Glomerular endothelial cell (primary cell): Measurements from ENCODE around the gene PPP2R3B. TPM values are rescaled to one million over a fixed set of nuclear protein-coding genes. Genes with fewer than 3 reads are reported as not detected.
A peak's percentile ranks its signal among the peaks of the same experiment; 100 is the strongest.
"Not testable (repeated sequence)": the region's sequence is repeated elsewhere in the genome, so short reads cannot be mapped to it uniquely, and the experiment has no call there.

Experiments used
- DNase-seq: peaks from one replicate; pipeline ENCODE4 v3.0.0-alpha.2; 2011; ENCODE audit warnings: low read depth, low spot score; ENCODE audit errors: extremely low read depth
- total RNA-seq: library from RNA; depleted of rRNA; stranded (reverse); fragments of >200 nt; gene quantifications from 2 replicates; pipeline ENCODE4 v1.2.3, GENCODE V29; 2015

The PPP2R3B gene, protein sequence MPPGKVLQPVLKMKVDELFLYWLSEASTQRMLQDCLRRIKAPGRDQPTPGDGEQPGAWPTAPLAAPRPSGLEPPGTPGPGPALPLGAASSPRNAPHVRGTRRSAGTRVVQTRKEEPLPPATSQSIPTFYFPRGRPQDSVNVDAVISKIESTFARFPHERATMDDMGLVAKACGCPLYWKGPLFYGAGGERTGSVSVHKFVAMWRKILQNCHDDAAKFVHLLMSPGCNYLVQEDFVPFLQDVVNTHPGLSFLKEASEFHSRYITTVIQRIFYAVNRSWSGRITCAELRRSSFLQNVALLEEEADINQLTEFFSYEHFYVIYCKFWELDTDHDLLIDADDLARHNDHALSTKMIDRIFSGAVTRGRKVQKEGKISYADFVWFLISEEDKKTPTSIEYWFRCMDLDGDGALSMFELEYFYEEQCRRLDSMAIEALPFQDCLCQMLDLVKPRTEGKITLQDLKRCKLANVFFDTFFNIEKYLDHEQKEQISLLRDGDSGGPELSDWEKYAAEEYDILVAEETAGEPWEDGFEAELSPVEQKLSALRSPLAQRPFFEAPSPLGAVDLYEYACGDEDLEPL
- 20.3 and 27.7 TPM in 2 replicates for total RNA-seq

DNA sequence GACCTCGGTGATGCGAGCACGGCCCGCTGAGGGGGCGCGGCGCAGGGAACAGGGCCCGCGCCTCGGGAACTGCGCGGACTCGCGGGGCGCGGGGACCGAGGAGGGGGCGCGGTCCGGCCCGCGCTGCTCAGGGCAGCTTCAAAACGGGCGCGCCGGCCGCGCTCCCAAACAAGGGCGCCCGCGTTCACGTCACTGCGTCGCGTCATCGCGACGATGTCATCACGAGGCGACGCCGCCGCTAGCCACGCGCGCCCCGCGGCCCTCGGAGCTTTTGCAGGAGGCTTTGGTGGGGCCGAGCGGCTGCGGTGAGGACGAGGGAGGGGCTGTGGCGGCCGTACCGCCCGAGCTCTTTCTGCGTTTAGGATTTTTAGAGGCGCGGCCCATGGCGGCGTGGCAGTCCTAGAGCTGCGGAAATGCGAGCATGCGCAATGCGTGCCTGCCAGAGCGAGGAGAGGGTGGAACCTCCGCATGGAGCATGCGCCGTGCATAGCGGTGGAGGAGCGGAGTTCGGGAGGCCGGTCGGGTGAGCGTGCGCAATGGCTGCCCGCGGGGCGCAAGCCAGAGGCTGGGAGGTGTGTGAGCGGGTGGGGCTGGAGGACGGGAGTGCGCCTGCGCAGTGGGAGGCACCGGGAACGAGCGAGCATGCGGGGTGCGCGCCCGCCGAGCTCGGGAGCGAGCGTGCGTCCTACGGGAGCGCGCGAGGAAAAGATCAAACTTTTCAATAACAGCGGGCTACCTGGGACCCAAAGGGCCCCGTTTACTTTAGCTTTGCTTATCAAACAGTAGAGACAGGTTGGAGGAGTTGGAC lies at the start of gene PPP2R3B:
TSS of gene PPP2R3B (minus strand) at position 140 of the 808 bp plus-strand sequence. CDS start 216 bp downstream, outside the sequence.
- DNase-seq: peak; percentile 78

DNA sequence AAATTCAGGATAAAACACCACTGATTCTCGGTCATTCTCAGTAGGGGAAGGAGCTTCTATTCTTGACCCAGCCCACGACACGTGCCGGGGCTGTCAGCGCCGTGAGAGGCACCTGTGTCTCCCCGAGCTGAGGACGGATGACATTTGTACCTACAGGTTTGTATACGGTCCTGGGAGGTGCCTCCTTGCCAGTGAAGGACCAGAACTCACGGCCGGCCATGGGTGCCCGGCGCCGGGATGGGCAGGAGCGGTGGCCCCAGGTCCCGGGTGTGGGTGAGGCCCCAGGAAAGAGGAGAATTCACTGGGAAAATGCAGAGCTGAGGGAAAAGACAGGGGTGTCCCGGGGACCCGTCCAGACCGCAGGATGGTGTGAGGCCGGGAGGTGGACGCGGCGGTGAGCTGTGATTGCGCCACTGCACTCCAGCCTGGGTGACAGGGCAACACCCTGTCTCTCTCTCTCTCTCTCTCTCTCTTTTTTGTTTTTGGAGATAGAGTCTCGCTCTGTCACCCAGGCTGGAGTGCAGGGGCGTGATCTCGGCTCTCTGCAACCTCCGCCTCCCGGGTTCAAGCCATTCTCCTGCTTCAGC lies 48.9 kb upstream of the PPP2R3B start:
- no peak for DNase-seq

DNA sequence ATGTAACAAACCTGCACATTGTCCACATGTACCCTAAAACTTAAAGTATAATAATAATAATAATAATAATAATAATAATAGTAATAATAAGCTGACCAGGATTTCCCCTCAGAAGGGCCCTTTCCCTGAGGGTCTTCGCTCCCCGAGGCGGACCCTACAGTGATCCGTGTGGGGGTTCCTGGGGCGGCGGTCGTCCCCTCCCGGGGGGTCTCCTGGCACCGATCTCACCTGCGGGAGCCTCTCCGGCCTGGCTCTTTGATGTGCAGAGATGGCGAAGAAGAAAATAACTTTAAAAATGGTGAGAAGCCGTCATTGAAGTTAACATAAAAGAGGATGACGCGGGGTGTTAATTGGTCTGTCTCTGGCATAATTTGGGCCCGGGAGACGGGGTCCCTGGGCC lies 48.2 kb upstream of the PPP2R3B start:
- DNase-seq: no peak

DNA sequence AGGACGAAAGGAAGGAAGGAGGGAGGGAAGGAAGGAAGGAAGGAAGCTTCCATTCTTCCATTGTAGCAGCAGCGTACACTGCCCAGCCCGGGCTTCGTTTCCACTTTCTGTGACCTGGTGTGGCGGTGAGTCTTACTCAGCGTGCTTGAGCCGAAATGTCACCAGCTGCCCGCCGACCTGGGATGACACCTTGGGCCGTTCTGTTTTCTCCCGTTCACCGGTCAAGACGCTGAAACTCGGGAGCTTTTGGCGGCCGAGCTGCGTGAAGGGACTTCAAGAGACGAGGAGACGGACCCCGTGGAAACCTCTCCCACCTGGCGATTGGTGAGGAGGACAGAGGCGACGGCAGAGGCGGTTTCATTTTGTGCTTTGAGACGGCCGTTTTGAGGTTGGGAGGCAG lies 47.1 kb upstream of the PPP2R3B start:
- DNase-seq: no peak

DNA sequence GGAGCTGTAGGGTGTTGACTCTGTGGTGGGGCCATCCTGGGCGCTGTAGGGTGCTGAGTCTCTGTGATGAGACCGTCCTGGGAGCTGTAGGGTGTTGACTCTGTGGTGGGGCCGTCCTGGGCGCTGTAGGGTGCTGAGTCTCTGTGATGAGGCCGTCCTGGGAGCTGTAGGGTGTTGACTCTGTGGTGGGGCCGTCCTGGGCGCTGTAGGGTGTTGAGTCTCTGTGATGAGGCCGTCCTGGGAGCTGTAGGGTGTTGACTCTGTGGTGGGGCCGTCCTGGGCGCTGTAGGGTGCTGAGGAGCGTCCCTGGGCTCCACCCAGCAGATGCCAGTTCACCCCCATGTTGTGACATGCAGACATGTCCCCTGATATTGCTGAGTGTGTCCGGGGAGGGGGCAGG lies 46.0 kb upstream of the PPP2R3B start:
- DNase-seq: not testable (repeated sequence)

DNA sequence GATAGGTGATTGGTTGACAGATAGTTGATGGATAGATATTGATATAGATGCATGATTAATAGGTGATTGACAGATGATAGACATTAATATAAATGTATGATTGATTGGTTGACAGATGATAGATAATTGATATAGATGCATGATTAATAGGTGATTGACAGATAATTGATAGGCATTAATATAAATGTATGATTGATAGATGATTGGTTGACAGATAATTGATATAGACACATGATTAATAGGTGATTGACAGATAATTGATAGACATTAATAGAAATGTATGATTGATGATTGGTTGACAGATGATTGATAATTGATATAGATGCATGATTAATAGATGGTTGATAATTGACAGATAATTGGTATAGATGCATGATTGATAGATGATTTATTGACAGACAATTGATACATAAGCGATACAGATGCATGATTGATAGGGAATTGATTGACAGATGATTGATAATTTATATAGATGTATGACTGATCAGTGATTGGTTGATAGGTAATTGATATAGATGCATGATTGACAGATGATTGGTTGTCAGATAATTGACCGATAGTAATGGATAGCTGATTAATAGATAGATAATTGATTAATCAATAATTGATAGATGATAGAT lies 44.9 kb upstream of the PPP2R3B start:
- no peak for DNase-seq

DNA sequence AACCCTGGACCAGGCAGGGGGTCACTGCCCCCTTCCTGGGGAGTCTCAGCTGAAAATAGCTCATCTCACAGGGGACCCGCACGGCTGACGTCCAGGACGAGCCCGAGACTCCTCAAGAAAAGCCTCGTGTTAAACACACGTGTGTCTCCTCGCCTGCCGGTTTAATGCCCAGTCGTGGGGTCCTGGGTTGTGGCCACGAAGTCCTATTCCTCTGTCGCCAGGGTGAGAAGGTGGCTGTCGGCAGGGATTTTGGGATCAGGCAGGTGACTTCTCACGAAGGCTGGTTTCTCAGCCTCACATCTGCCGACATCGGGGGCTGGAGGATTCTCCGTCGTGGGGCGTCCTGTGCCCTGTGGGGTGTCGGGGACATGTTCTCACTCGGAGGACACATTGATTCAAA lies 44.3 kb upstream of the PPP2R3B start:
- no peak for DNase-seq

DNA sequence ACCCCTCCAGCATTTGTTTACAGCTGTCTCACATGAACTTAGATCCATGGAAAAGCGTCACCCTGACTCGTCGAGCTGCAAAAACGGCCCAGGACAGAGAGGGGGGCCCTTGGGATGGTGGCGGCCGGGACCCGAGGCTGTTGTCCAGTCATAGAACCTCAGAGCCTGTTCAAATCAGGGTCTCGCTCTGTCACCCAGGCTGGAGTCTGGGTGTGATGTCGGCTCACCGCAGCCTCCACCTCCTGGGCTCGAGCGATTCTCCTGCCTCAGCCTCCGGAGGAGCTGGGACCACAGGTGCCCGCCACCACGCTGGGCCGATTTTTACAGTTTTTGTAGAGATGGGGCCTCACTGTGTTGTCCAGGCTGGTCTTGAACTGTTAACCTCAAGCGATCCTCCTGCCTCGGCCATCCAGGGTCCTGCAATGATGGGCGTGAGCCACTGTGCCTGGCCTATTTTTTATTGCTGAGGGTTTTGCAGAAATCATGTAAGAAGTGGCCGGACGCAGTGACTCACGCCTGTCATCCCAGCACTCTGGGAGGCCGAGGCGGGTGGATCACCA lies 42.6 kb upstream of the PPP2R3B start:
- DNase-seq: no peak

DNA sequence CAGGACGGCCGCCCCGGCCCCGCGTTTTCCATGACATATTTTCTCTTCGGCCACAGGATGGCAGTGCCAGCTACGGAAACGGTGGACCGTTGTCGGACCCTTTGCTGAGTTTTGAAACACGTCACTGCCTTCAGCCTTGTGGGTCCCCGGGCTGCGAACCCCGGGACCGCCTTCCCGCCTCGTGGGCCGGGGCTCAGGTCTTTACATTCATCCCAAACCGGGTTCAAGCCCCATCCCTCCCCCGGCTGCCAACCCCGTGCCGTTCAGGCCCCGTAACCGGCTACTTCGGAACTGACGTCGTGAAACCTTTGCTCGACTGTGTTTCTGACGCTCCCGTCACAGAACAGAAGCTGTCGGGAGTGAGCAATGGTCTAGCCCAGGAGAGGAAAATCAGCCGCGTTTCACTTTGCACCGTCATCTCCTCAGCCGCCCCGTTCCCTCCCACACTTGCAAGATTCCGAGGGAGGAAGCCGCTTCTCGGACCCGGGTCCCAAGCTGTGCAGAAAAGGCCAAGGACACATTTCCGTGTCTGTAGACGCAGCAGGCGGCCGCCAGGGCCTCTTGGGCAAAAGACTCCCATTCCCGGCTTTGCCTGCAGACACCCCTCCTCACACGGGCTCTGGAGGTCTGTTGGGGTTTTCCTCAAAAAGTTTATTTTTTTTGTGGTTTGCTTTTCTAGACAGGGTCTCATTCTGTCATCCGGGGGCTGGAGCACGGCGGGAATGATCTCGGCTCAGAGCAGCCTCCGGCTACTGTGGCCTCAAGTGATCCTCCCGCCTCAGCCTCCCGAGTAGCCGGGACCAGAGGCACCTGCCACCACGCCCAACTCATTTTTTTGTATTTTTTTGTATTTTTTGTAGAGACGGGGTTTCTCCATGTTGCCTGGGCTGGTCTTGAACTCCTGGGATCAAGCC lies 41.4 kb upstream of the PPP2R3B start:
- no peak for DNase-seq

DNA sequence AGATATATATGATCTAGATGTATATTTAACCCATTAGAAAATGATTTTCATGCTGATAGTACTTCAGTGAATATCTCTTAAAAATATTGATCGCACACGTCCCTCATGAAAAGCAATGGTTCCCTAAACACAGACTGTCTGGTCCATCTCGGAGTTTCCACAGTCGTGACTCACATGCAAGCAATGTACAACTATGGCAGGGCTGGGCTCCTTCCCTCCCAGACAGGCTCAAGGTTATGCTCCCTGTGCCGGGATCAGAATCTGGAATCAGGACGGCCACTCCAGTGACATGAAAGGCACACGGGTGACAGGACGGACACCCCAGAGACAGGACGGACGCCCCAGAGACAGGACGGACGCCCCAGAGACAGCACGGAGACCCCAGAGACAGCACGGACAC lies 40.2 kb upstream of the PPP2R3B start:
- DNase-seq: no peak

DNA sequence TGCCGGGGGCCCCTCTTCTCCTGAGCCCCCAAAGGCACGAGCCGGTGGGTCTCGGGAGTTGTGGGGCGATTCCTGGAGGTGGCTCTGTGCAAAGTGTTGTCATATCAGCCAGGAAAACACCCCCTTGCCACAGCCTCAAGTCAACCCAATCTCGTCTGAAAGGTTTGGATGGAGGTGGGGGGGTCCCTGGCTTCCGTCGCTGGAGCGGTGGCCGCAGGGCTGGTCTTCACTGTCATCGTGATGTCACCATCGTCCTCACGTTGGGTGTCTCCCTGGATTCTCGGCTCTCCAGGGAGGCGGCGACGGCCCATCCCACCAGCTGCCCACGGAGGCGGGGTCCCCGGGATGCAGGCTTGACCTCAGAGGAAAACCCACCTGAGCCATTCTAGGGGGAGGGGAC lies 38.3 kb upstream of the PPP2R3B start:
- no peak for DNase-seq

DNA sequence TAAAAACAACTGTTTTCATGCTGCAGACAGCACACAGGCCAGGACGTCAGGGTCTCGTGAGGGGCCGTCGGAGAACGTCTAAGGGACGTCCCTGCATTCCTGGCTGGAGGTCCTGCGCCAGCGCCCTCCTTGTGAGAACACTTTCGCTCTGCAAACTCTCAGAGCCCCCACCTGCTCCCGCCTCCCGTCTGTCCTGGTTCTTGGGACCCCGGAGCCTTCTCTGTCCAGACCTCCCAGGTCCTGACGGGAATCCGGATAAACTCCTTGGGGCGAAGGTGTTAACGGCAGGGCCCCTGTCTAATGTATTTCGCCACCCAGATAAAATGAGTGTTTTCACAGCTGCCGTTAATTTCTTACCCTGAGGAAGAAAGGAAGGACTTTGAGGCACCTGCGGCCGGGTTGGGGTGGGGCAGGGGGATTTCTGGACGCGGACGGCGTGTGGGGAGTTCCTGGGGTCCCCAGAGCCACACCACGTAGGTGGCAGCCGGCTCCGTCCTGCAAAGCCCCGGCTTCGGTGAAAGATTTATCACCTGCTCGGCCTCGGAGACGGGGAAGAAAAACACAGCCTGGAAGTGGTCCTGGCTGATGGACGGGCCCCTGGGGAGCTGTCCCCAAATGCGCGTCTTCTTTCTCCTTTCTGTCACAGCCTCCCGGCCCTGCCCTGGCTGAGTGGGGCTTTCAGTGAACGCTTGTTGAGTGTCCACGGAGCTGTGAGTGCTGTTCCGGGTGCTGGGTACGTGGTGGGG lies 35.1 kb upstream of the PPP2R3B start:
- DNase-seq: no peak

DNA sequence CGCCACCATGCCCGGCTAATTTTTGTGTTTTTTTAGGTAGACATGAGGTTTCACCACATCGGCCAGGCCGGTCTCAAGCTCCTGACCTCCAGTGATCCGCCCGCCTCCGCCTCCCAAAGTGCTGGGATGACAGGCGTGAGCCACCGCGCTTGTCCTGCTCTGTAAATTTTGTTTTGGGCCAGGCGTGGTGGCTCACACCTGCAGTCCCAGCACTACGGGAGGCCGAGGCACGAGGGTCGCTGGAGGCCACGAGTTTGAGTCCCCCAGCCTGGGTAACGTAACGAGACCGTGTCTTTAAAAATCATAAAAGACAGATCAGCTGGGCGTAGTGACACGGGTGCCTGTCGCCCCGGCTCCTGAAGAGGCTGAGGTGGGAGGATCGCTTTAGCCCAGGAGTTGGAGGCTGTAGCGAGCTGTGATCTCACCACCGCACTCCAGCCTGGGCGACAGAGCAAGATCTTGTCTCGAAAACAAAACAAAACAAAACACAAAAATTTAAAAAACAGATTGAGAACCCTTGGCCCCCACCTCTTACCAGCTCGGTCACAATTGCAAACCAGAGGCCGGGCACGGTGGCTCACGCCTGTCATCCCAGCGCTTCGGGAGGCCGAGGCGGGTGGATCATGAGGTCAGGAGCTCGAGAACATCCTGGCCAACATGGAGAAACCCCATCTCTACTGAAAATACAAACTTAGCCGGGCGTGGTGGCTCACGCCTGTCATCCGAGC lies 34.0 kb upstream of the PPP2R3B start:
- no peak for DNase-seq

DNA sequence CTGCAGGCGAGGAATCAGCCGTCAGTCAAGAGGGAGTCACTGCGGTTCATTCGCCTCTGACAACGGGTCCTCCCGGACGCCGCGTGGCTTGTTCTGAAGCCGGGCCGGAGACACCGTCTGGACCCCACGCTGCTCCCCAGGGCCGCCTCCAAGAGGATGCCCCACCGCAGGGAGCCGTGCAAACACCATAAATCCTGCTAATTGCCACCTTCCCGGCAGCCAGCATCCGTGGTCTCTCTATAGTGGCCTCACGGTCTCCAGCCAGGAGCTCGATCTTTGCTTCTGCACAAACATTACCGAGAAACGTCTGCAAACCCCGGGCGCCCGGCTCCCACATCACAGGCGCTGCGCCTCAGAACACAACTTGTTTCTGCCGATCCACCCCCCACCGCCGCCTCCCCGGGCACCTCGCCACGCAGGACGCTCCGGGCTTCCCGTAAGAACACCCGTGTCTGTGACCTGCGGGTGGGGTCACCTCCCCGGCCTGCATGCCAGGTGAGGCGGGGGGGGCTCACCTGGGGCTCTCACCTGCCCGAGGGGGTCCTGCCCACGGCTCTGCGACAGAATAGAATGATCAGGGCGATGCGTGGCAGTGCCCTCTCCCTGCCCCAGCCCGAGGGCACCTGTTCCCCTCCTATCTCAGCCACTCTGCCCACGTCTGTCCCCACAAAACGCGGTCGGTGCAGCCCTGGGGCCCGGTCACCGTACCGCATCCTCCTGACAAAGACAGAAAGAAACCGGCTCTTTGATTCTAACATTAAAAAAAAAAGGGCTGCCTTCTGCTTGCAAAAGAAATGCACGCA lies 32.4 kb upstream of the PPP2R3B start:
- DNase-seq: no peak

DNA sequence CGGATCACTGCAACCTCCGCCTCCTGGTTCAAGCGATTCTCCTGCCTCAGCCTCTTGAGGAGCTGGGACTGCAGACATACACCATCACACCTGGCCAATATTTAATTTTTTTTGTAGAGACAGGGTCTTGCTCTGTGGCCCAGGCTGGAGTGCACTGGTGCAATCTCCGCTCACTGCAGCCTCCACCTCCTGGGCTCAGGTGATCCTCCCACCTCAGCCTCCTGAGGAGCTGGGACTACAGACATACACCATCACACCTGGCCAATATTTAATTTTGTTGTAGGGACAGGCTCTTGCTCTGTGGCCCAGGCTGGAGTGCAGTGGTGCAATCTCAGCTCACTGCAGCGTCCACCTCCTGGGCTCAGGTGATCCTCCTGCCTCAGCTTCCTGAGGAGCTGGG lies 28.8 kb upstream of the PPP2R3B start:
- not testable (repeated sequence) for DNase-seq

DNA sequence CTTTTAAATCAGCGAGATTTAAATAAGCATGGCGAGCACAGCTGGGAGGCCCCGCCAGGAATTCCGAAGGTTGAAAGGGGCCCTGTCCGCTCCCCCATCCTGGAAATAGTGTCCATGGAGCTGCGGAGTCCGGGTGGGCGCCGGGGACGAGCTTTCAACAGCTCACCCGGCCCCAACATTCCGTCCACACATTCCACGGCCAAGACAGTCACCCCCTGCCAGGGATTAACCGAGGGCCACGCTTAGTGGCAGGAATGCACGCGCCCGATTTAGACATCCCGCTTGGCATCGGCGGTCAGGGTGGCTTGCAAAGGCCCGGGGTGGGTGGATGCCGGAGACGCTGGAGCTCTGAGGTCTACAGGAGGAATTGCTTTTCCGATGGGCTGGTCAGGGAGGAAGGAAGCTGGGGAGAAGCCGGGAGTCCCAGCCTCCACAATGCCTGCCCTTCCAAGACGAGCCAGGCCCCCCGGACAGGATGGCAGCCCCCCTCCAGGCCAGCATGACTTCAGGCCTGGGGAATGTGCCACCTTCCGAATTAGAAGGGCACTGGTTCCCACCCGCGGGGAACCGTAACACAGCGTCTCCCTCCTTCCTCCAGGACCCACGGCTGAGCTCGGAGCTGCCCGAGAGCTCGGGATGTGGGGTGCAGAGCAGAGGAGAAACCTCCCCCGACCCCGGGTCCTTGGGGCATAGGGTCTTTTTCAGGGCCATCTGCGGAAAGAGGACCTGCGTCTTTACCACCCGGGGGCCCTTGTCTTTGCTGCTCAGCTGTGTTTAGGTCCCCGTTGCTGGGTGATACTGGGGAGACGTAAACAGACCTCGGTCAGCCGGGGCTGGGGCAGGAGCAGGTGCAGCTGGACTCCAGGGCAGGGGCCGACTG lies 26.9 kb upstream of the PPP2R3B start:
- DNase-seq: peak; percentile 5
